GOT3 (cell line): ENCODE measurements around the gene STEAP2.

Source experiments
- DNase-seq: peaks from one replicate; lab custom pipeline; 2025; ENCODE audit warnings: mixed read lengths; lab: John Stamatoyannopoulos, UW

Gene STEAP2

GRCh38 chr7:90270431-90271178, 59.1 kb downstream of the STEAP2 start:
- DNase-seq = no peak

GRCh38 chr7:90271753-90272152, 60.2 kb downstream of the STEAP2 start:
- no peak for DNase-seq

GRCh38 chr7:90272242-90272641, 60.7 kb downstream of the STEAP2 start:
- no peak for DNase-seq

GRCh38 chr7:90274161-90274560, 62.6 kb downstream of the STEAP2 start:
- DNase-seq = no peak

- DNase-seq = no peak
Observed at GRCh38 chr7:90276033-90276728, 64.6 kb downstream of the STEAP2 start.
